ENCODE results near the gene NCOA1. TPM values are rescaled to one million over a fixed set of nuclear protein-coding genes. Genes with fewer than 3 reads are reported as not detected.

Gene NCOA1
- total and polyA plus RNA-seq, 2 experiments from 2014 or later, result 6.7 to 9.1 TPM

DNA sequence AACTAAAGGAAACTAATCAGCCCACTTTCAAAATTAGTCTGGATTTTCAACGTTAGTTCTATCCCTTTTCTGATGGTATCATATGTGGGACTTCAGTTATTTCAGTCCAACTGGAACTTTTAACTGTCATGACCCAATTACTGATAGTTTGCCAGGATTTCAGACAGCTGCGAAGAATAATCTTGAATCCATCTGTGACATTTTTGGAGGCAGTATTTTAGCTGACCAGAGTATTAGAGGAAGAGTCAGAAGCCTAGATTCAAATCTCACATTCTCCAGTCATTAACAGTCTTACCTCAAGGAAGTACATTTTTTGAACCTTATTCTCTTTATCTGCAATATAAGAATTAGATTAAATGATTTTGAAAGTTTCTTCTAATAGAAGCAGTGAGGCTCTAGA lies 220.8 kb downstream of the NCOA1 start:
- DNase-seq (ENCODE audit: low read depth in 1 of 2, low spot score in 1 of 2), result no peak
- Histone ChIP-seq H3K27me3 (no peaks in the 10 kb centered on the region), H3K4me3 (no peak overlapping the region), H3K4me1 (ENCODE audit: low read depth) (no peaks in the 10 kb centered on the region), H3K36me3 (no peaks in the 10 kb centered on the region), H3K27ac (no peak overlapping the region), H3K9me3 (ENCODE audit: low read depth) (no peaks in the 10 kb centered on the region)
- TF ChIP-seq, protein P1, sequence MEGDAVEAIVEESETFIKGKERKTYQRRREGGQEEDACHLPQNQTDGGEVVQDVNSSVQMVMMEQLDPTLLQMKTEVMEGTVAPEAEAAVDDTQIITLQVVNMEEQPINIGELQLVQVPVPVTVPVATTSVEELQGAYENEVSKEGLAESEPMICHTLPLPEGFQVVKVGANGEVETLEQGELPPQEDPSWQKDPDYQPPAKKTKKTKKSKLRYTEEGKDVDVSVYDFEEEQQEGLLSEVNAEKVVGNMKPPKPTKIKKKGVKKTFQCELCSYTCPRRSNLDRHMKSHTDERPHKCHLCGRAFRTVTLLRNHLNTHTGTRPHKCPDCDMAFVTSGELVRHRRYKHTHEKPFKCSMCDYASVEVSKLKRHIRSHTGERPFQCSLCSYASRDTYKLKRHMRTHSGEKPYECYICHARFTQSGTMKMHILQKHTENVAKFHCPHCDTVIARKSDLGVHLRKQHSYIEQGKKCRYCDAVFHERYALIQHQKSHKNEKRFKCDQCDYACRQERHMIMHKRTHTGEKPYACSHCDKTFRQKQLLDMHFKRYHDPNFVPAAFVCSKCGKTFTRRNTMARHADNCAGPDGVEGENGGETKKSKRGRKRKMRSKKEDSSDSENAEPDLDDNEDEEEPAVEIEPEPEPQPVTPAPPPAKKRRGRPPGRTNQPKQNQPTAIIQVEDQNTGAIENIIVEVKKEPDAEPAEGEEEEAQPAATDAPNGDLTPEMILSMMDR (IDR thresholded peaks at IDR 0.05; ENCODE audit: low read depth, low read length), result no peak

DNA sequence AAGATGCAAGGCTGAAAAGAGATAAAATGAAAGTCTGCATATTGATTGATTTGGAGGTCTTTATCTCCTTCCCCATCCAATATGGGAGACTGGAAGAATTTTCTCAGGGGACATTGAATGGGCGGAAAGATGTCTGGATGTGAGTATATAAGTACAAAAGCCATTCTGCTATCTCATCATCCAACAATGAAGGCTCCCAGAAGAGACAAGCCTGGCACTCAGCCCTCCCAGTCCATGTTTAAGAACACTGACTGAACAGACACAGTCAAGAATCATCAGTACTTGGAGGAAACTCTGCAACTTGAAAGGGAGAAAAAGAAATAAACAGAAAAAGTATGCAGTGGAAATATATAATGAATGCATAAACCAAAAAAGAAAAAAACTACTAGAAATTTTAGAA lies 221.2 kb downstream of the NCOA1 start:
- TF ChIP-seq, protein P1 (IDR thresholded peaks at IDR 0.05; ENCODE audit: low read depth, low read length), result no peak
- no peak for DNase-seq (ENCODE audit: low read depth in 1 of 2, low spot score in 1 of 2)
- no peak overlapping the region for H3K27ac ChIP-seq
- H3K36me3 ChIP-seq, result no peaks in the 10 kb centered on the region
- no peaks in the 10 kb centered on the region for H3K27me3 ChIP-seq
- H3K9me3 ChIP-seq (ENCODE audit: low read depth), result no peaks in the 10 kb centered on the region
- no peak overlapping the region for H3K4me3 ChIP-seq
- no peaks in the 10 kb centered on the region for H3K4me1 ChIP-seq (ENCODE audit: low read depth)

DNA sequence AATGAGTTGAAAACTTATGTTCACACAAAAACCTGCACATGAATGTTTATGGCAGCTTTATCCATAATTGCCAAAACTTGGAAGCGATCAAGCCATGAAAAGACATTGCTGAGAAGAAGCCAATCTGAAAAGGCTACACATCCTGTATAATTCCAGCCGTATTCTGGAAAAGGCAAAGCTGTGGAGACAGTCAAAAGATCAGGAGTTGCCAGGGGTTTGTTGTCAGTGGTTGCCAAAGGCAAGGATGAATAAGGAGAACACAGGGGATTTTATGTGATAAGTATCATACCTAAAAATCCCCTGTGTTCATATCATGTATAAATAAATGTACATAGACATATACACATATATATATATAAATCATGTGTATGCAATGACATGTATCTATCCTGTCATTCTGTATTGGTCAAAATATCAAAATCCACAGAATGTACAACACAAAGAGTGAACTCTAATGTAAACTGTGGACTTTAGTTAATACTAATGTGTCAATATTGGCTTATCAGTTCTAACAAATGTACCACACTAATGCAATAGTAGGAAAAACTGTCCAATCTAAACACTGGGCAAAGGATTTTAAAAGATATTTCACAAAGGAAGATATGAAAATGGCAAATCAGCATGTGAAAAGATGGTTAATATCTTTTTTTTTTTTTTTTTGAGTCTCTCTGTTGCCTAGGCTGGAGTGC lies 226.4 kb downstream of the NCOA1 start:
- no peaks in the 10 kb centered on the region for H3K27me3 ChIP-seq
- H3K9me3 ChIP-seq (ENCODE audit: low read depth), result no peaks in the 10 kb centered on the region
- no peaks in the 10 kb centered on the region for H3K4me1 ChIP-seq (ENCODE audit: low read depth)
- H3K4me3 ChIP-seq, result no peak overlapping the region
- H3K27ac ChIP-seq, result no peak overlapping the region
- no peak for DNase-seq (ENCODE audit: low read depth in 1 of 2, low spot score in 1 of 2)
- TF ChIP-seq, protein P1 (IDR thresholded peaks at IDR 0.05; ENCODE audit: low read depth, low read length), result no peak
- no peaks in the 10 kb centered on the region for H3K36me3 ChIP-seq

DNA sequence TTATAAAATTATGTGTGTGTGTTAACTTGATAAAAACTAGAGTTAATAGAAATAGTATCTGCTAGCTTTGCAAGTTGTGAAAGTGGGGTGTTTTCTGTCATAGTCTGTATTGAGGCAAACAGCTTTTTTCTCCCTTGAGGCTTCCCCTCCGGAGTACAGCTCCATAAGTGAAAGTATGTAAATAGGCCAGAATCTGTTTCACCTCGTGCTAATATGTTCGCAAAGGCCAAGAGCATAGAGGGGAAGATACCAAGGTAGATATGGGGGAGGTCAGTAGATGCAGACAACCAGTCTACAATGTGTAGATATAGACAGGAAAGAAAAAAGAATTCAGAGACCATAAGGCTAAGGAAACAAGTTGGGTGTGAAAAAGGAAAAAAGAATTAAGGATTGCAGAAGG lies 229.3 kb downstream of the NCOA1 start:
- H3K9me3 ChIP-seq (ENCODE audit: low read depth), result no peaks in the 10 kb centered on the region
- TF ChIP-seq, protein P1 (IDR thresholded peaks at IDR 0.05; ENCODE audit: low read depth, low read length), result no peak
- no peaks in the 10 kb centered on the region for H3K36me3 ChIP-seq
- H3K27ac ChIP-seq, result no peak overlapping the region
- H3K27me3 ChIP-seq, result no peaks in the 10 kb centered on the region
- H3K4me1 ChIP-seq (ENCODE audit: low read depth), result no peaks in the 10 kb centered on the region
- H3K4me3 ChIP-seq, result no peak overlapping the region
- DNase-seq (ENCODE audit: low read depth in 1 of 2, low spot score in 1 of 2), result no peak

DNA sequence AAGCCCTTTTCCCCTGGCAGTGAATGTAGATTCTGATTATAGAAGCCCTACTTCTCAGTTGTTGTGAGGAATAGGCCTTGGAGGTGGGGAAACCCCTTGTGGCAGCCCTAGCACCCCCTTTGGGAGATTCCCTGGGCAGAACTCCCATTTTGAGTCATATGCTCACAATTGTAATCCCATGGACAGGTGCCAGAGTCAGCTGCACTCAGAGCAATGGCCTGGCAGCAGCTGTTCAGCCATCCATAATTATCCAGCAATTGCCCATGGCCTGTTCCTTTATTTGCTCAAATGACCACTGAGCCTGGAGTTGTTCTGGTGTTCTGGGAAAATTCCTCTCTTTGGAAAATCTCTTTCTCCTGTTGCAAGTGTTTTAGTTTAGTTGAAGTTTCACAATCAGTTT lies 230.4 kb downstream of the NCOA1 start:
- Histone ChIP-seq H3K27me3 (no peaks in the 10 kb centered on the region), H3K36me3 (no peaks in the 10 kb centered on the region), H3K4me3 (no peak overlapping the region), H3K9me3 (ENCODE audit: low read depth) (no peaks in the 10 kb centered on the region), H3K27ac (no peak overlapping the region), H3K4me1 (ENCODE audit: low read depth) (no peaks in the 10 kb centered on the region)
- TF ChIP-seq, protein P1 (IDR thresholded peaks at IDR 0.05; ENCODE audit: low read depth, low read length), result no peak
- DNase-seq (ENCODE audit: low read depth in 1 of 2, low spot score in 1 of 2), result peak in 1 of 2 donors; percentile 88

All from cardiac muscle cell (in vitro differentiated cells and primary cell).